ENCODE results near the gene SLC4A1. TPM values are rescaled to one million over a fixed set of nuclear protein-coding genes. Genes with fewer than 3 reads are reported as not detected.

SLC4A1 gene
- total and polyA plus RNA-seq, 2 of the 13 experiments (the other 11 are each of a cell fraction or from before 2014, with no cell fraction given): not detected

DNA sequence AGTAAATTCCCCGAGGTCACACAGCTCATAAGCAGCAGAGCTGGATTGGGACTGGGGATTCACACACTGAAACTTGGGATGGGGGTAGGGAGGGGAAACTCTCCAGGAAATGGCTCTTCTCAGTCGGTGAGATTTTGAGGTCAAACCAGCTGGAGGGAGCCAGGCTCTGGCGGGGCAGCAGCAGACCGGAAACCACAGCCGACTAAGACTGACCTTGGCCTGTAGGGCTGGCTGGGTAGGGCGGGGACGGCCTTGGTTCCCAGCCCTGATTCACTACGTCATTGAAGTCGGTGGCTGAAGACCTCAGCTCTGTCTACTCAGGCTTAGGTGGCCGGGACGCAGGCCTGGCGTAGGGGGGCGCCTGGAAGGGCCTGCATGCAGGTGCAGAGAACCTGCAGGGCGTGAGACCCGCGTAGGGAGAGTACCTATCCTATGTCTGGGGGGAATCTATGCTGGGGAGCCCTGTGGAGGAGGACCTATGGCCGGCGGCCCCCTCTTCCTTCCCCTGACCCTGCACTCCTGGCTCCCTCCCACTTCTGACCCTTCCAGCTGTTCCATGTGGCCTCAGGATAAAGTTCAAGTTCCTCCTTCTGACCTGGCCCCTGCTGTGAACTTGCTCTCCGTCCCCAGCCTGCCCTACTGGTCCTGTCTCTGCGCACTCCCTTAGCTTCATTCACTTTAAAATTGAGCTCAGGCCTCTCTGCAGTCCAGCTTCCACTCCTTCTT is 11.9 kb upstream of the SLC4A1 start (continued):
- TF ChIP-seq ELF1 (CRISPR knock-in tag; IDR thresholded peaks at IDR 0.05): peak; percentile 69
- TF ChIP-seq ZNF550 (CRISPR knock-in tag; IDR thresholded peaks at IDR 0.05; ENCODE audit: borderline replicate concordance): no peak
- TF ChIP-seq, protein P1, sequence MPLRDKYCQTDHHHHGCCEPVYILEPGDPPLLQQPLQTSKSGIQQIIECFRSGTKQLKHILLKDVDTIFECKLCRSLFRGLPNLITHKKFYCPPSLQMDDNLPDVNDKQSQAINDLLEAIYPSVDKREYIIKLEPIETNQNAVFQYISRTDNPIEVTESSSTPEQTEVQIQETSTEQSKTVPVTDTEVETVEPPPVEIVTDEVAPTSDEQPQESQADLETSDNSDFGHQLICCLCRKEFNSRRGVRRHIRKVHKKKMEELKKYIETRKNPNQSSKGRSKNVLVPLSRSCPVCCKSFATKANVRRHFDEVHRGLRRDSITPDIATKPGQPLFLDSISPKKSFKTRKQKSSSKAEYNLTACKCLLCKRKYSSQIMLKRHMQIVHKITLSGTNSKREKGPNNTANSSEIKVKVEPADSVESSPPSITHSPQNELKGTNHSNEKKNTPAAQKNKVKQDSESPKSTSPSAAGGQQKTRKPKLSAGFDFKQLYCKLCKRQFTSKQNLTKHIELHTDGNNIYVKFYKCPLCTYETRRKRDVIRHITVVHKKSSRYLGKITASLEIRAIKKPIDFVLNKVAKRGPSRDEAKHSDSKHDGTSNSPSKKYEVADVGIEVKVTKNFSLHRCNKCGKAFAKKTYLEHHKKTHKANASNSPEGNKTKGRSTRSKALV (CRISPR knock-in tag; IDR thresholded peaks at IDR 0.05): no peak
- TF ChIP-seq CEBPB (IDR thresholded peaks at IDR 0.05; ENCODE audit: borderline replicate concordance, low read depth, low read length): no peak
- 0 out of 2 replicates have a peak, but pooled peaks have one; percentile 20 for TF ChIP-seq HNRNPL (IDR thresholded peaks at IDR 0.05; ENCODE audit: low read depth, low read length)
- TF ChIP-seq, protein P2, sequence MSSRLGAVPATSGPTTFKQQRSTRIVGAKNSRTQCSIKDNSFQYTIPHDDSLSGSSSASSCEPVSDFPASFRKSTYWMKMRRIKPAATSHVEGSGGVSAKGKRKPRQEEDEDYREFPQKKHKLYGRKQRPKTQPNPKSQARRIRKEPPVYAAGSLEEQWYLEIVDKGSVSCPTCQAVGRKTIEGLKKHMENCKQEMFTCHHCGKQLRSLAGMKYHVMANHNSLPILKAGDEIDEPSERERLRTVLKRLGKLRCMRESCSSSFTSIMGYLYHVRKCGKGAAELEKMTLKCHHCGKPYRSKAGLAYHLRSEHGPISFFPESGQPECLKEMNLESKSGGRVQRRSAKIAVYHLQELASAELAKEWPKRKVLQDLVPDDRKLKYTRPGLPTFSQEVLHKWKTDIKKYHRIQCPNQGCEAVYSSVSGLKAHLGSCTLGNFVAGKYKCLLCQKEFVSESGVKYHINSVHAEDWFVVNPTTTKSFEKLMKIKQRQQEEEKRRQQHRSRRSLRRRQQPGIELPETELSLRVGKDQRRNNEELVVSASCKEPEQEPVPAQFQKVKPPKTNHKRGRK (CRISPR knock-in tag; IDR thresholded peaks at IDR 0.05): no peak
- no peak for TF ChIP-seq ZNF562 (CRISPR knock-in tag; IDR thresholded peaks at IDR 0.05; ENCODE audit: borderline replicate concordance)
- TF ChIP-seq, protein P3, sequence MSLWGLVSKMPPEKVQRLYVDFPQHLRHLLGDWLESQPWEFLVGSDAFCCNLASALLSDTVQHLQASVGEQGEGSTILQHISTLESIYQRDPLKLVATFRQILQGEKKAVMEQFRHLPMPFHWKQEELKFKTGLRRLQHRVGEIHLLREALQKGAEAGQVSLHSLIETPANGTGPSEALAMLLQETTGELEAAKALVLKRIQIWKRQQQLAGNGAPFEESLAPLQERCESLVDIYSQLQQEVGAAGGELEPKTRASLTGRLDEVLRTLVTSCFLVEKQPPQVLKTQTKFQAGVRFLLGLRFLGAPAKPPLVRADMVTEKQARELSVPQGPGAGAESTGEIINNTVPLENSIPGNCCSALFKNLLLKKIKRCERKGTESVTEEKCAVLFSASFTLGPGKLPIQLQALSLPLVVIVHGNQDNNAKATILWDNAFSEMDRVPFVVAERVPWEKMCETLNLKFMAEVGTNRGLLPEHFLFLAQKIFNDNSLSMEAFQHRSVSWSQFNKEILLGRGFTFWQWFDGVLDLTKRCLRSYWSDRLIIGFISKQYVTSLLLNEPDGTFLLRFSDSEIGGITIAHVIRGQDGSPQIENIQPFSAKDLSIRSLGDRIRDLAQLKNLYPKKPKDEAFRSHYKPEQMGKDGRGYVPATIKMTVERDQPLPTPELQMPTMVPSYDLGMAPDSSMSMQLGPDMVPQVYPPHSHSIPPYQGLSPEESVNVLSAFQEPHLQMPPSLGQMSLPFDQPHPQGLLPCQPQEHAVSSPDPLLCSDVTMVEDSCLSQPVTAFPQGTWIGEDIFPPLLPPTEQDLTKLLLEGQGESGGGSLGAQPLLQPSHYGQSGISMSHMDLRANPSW (CRISPR knock-in tag; IDR thresholded peaks at IDR 0.05; ENCODE audit: borderline replicate concordance): no peak
- TF ChIP-seq MLLT10 (CRISPR knock-in tag; IDR thresholded peaks at IDR 0.05): no peak
- TF ChIP-seq SSRP1 (CRISPR knock-in tag; IDR thresholded peaks at IDR 0.05): no peak
- TF ChIP-seq, protein P4, sequence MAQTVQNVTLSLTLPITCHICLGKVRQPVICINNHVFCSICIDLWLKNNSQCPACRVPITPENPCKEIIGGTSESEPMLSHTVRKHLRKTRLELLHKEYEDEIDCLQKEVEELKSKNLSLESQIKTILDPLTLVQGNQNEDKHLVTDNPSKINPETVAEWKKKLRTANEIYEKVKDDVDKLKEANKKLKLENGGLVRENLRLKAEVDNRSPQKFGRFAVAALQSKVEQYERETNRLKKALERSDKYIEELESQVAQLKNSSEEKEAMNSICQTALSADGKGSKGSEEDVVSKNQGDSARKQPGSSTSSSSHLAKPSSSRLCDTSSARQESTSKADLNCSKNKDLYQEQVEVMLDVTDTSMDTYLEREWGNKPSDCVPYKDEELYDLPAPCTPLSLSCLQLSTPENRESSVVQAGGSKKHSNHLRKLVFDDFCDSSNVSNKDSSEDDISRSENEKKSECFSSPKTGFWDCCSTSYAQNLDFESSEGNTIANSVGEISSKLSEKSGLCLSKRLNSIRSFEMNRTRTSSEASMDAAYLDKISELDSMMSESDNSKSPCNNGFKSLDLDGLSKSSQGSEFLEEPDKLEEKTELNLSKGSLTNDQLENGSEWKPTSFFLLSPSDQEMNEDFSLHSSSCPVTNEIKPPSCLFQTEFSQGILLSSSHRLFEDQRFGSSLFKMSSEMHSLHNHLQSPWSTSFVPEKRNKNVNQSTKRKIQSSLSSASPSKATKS (CRISPR knock-in tag; IDR thresholded peaks at IDR 0.05): no peak
- TF ChIP-seq ZNF260 (CRISPR knock-in tag; IDR thresholded peaks at IDR 0.05; ENCODE audit: borderline replicate concordance, low read depth): no peak
- no peak for TF ChIP-seq XBP1 (CRISPR knock-in tag; IDR thresholded peaks at IDR 0.05)
- TF ChIP-seq ZNF20 (CRISPR knock-in tag; IDR thresholded peaks at IDR 0.05): no peak
- TF ChIP-seq, protein P5, sequence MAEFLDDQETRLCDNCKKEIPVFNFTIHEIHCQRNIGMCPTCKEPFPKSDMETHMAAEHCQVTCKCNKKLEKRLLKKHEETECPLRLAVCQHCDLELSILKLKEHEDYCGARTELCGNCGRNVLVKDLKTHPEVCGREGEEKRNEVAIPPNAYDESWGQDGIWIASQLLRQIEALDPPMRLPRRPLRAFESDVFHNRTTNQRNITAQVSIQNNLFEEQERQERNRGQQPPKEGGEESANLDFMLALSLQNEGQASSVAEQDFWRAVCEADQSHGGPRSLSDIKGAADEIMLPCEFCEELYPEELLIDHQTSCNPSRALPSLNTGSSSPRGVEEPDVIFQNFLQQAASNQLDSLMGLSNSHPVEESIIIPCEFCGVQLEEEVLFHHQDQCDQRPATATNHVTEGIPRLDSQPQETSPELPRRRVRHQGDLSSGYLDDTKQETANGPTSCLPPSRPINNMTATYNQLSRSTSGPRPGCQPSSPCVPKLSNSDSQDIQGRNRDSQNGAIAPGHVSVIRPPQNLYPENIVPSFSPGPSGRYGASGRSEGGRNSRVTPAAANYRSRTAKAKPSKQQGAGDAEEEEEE (CRISPR knock-in tag; IDR thresholded peaks at IDR 0.05; ENCODE audit: borderline replicate concordance): 0 out of 2 replicates have a peak, but pooled peaks have one; percentile 51
- no peak for TF ChIP-seq ZNF781 (CRISPR knock-in tag; IDR thresholded peaks at IDR 0.05; ENCODE audit: borderline replicate concordance, not compliant biosample characterization)
- TF ChIP-seq ZNF724P (CRISPR knock-in tag; IDR thresholded peaks at IDR 0.05; ENCODE audit: borderline replicate concordance): 0 out of 2 replicates have a peak, but pooled peaks have one; percentile 64
